Measurements from ENCODE around the gene SELENBP1.

Gene SELENBP1

DNA sequence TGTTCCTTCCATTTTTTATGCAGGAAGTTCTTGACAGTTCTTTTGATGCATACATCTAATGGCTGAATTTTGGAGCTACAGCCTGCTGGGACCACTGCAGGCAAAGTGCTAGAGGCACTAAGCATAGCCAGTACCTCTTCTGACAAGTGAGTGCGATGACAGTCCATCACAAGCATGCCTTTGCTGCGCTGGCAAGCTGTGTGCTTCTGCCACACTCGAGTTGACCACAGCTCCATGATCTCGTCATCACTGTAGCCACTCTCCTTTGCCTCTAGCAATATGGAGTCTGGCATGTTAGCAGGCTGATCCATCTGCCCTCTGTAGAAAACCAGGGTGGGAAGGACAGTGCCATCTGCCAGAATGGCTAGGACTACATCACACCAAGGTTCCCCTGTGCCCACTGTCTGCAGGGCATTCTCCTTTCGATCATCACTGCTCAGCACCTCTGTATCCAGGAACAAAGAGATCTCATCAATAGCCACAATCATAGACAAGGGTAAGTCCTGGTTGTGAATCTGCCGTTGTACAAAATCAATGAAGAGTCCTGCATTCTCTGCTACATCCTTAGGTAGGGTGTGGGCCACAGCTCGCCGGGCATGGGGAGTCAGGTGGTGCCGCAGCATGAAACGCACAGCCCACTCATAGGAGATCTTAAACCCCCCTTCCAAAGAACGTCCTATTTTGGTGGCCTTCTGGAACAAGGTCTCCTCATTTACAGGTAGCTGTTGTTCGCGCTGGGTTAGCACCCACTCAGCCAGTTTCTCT, 32.9 kb upstream of the SELENBP1 start:
- Histone ChIP-seq H3K4me2 (ENCODE audit: insufficient read depth, low read length, poor library complexity, severe bottlenecking) (no peak overlapping the region), H3K36me3 (replicated peaks in 1 of 2; ENCODE audit: control insufficient read depth in 2 of 2, insufficient read depth in 2 of 2, low read length in 2 of 2) (peaks cover 59 to 100% of the 10 kb centered on the region in 2 donors), H2BK12ac (ENCODE audit: low read length) (no peak overlapping the region), H4K91ac (ENCODE audit: low read depth, low read length, poor library complexity) (no peak overlapping the region), H2AFZ (ENCODE audit: low read length) (no peak overlapping the region), H3K23ac (ENCODE audit: low read depth, low read length, poor library complexity) (no peak overlapping the region), H3K4me3 (ENCODE audit: low read length in 2 of 2) (no peak overlapping the region), H2AK5ac (ENCODE audit: low read depth, low read length) (no peak overlapping the region), H3K4me1 (ENCODE audit: control insufficient read depth in 2 of 2, insufficient read depth in 1 of 2, low read depth in 1 of 2, low read length in 2 of 2) (peaks cover 2% of the 10 kb centered on the region in 2 donors), H3K4ac (ENCODE audit: low read length) (no peak overlapping the region), H3K79me1 (ENCODE audit: low read depth, low read length) (peaks cover under 1% of the 10 kb centered on the region), H2BK120ac (ENCODE audit: low read depth, low read length) (no peak overlapping the region), H3K9ac (ENCODE audit: low read depth, low read length, poor library complexity) (no peak overlapping the region), H2BK5ac (ENCODE audit: low read length) (no peak overlapping the region), H2BK15ac (ENCODE audit: low read length) (no peak overlapping the region), H3K27me3 (ENCODE audit: control insufficient read depth in 3 of 3, insufficient read depth in 3 of 3, low read depth in 1 of 3, low read length in 3 of 3) (no peaks in the 10 kb centered on the region), H4K8ac (ENCODE audit: low read depth, low read length) (no peak overlapping the region), H3K9me3 (replicated peaks in 1 of 2; ENCODE audit: control insufficient read depth in 2 of 2, insufficient read depth in 1 of 2, low read depth in 1 of 2, low read length in 2 of 2) (no peaks in the 10 kb centered on the region), H3K14ac (ENCODE audit: low read length) (no peak overlapping the region), H3K18ac (ENCODE audit: low read length) (no peak overlapping the region), H3K27ac (replicated peaks; ENCODE audit: low read length) (no peak overlapping the region)
- DNase-seq (ENCODE audit: low spot score) = no peak
- WGBS, 2 donors (ENCODE audit: extremely low coverage in 2 of 2, insufficient read length in 2 of 2, insufficient replicate concordance in 1 of 2) = no CpG with 5 or more reads among the region's 13 CpGs

DNA sequence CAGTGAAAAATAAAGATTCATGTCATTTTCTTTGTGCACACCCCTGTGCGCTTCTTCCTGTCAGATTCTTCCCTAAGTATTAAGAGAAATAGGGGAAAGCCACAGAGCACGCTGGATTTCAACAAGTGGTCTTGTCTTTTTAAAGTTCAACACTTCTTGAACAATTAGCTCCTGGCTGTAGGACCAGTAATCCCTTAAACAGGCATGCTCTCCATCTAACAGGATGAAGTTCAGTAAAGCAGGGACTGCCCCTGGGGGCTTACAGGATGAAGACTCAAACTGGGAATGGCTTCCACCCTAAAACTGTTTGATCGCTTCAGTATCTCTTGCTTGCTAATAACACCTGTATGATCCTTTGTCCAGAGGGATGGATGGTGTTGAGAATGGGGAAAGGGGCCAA, 31.1 kb upstream of the SELENBP1 start:
- WGBS, 2 donors (ENCODE audit: extremely low coverage in 2 of 2, insufficient read length in 2 of 2, insufficient replicate concordance in 1 of 2) = no CpG with 5 or more reads among the region's 3 CpGs
- Histone ChIP-seq H3K36me3 (replicated peaks in 1 of 2; ENCODE audit: control insufficient read depth in 2 of 2, insufficient read depth in 2 of 2, low read length in 2 of 2) (peaks cover 49 to 87% of the 10 kb centered on the region in 2 donors), H3K4ac (ENCODE audit: low read length) (no peak overlapping the region)

DNA sequence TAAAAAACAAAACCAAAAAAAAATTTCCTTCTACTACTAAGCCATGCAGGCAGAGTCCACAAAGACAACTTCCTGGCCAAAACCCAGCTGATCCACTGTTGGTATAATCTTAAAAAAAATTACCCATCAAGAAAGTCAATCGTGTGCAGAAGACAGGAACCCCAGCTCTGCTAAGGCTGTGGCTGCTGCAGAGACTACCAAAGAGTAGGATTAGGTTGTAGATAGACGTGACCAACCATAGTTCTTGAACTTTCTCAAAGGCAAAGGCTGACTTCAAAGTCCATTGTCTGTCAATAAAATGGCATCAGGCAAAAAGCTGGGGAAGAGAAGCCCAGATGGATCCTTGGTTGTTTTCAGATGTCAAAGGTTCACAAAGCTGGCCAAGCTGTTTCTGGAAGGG, 30.3 kb upstream of the SELENBP1 start:
- Histone ChIP-seq H3K79me1 (ENCODE audit: low read depth, low read length) (peaks cover 6% of the 10 kb centered on the region), H3K18ac (ENCODE audit: low read length) (no peak overlapping the region), H3K14ac (ENCODE audit: low read length) (no peak overlapping the region), H4K91ac (ENCODE audit: low read depth, low read length, poor library complexity) (no peak overlapping the region), H3K36me3 (replicated peaks in 1 of 2; ENCODE audit: control insufficient read depth in 2 of 2, insufficient read depth in 2 of 2, low read length in 2 of 2) (peaks cover 42 to 78% of the 10 kb centered on the region in 2 donors), H3K27ac (replicated peaks; ENCODE audit: low read length) (no peak overlapping the region), H3K27me3 (ENCODE audit: control insufficient read depth in 3 of 3, insufficient read depth in 3 of 3, low read depth in 1 of 3, low read length in 3 of 3) (no peaks in the 10 kb centered on the region), H4K8ac (ENCODE audit: low read depth, low read length) (no peak overlapping the region), H3K4ac (ENCODE audit: low read length) (no peak overlapping the region), H3K9me3 (replicated peaks in 1 of 2; ENCODE audit: control insufficient read depth in 2 of 2, insufficient read depth in 1 of 2, low read depth in 1 of 2, low read length in 2 of 2) (no peaks in the 10 kb centered on the region), H2AFZ (ENCODE audit: low read length) (no peak overlapping the region), H2BK5ac (ENCODE audit: low read length) (no peak overlapping the region), H3K4me2 (ENCODE audit: insufficient read depth, low read length, poor library complexity, severe bottlenecking) (no peak overlapping the region), H3K23ac (ENCODE audit: low read depth, low read length, poor library complexity) (no peak overlapping the region), H2BK120ac (ENCODE audit: low read depth, low read length) (no peak overlapping the region), H3K9ac (ENCODE audit: low read depth, low read length, poor library complexity) (no peak overlapping the region), H3K4me3 (ENCODE audit: low read length in 2 of 2) (no peak overlapping the region), H2AK5ac (ENCODE audit: low read depth, low read length) (no peak overlapping the region), H3K4me1 (ENCODE audit: control insufficient read depth in 2 of 2, insufficient read depth in 1 of 2, low read depth in 1 of 2, low read length in 2 of 2) (peaks cover 2 to 4% of the 10 kb centered on the region in 2 donors), H2BK15ac (ENCODE audit: low read length) (no peak overlapping the region), H2BK12ac (ENCODE audit: low read length) (no peak overlapping the region)
- WGBS, 2 donors (ENCODE audit: extremely low coverage in 2 of 2, insufficient read length in 2 of 2, insufficient replicate concordance in 1 of 2) = no CpG with 5 or more reads among the region's 2 CpGs
- DNase-seq (ENCODE audit: low spot score) = no peak

More for the DNA sequence above, 31.1 kb upstream of the SELENBP1 start:
- Histone ChIP-seq H4K8ac (ENCODE audit: low read depth, low read length) (no peak overlapping the region), H3K23ac (ENCODE audit: low read depth, low read length, poor library complexity) (no peak overlapping the region), H3K4me3 (ENCODE audit: low read length in 2 of 2) (no peak overlapping the region), H2BK120ac (ENCODE audit: low read depth, low read length) (no peak overlapping the region), H4K91ac (ENCODE audit: low read depth, low read length, poor library complexity) (no peak overlapping the region), H3K4me2 (ENCODE audit: insufficient read depth, low read length, poor library complexity, severe bottlenecking) (no peak overlapping the region), H2BK12ac (ENCODE audit: low read length) (no peak overlapping the region), H3K18ac (ENCODE audit: low read length) (no peak overlapping the region), H2AK5ac (ENCODE audit: low read depth, low read length) (no peak overlapping the region), H3K14ac (ENCODE audit: low read length) (no peak overlapping the region), H2BK5ac (ENCODE audit: low read length) (no peak overlapping the region), H2AFZ (ENCODE audit: low read length) (no peak overlapping the region), H3K9me3 (replicated peaks in 1 of 2; ENCODE audit: control insufficient read depth in 2 of 2, insufficient read depth in 1 of 2, low read depth in 1 of 2, low read length in 2 of 2) (no peaks in the 10 kb centered on the region), H3K4me1 (ENCODE audit: control insufficient read depth in 2 of 2, insufficient read depth in 1 of 2, low read depth in 1 of 2, low read length in 2 of 2) (peaks cover 2 to 4% of the 10 kb centered on the region in 2 donors), H3K9ac (ENCODE audit: low read depth, low read length, poor library complexity) (no peak overlapping the region), H3K27me3 (ENCODE audit: control insufficient read depth in 3 of 3, insufficient read depth in 3 of 3, low read depth in 1 of 3, low read length in 3 of 3) (no peaks in the 10 kb centered on the region), H3K27ac (replicated peaks; ENCODE audit: low read length) (no peak overlapping the region), H3K79me1 (ENCODE audit: low read depth, low read length) (peaks cover 6% of the 10 kb centered on the region), H2BK15ac (ENCODE audit: low read length) (no peak overlapping the region)
- no peak for DNase-seq (ENCODE audit: low spot score)

DNA sequence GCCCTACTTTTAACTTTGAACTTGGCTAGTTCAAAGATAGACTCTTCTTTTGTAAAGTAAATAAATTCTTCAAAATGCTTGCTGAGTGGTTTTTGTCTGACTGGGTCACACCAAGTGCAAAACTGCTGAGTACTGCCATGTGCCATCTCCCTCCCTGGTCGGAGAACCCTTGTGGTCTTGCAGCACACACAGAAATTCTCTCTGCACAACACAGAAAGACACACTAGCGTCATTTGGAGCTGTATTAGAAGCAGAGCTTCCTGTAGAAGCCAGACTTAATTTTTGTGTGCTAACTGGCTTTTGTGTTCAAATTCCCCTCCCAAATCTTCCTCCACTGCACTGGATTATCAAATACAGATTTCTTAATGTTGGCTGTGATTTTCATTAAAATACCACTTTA, 29.4 kb upstream of the SELENBP1 start:
- no peak overlapping the region for H2BK12ac ChIP-seq (ENCODE audit: low read length)
- H3K4me1 ChIP-seq (ENCODE audit: control insufficient read depth in 2 of 2, insufficient read depth in 1 of 2, low read depth in 1 of 2, low read length in 2 of 2) = peaks cover 2 to 4% of the 10 kb centered on the region in 2 donors
- no peak overlapping the region for H2BK5ac ChIP-seq (ENCODE audit: low read length)
- no CpG with 5 or more reads among the region's 2 CpGs for WGBS, 2 donors (ENCODE audit: extremely low coverage in 2 of 2, insufficient read length in 2 of 2, insufficient replicate concordance in 1 of 2)
- no peak for DNase-seq (ENCODE audit: low spot score)
- no peak overlapping the region for H2AK5ac ChIP-seq (ENCODE audit: low read depth, low read length)
- H3K14ac ChIP-seq (ENCODE audit: low read length) = no peak overlapping the region
- H3K4ac ChIP-seq (ENCODE audit: low read length) = no peak overlapping the region
- no peak overlapping the region for H4K91ac ChIP-seq (ENCODE audit: low read depth, low read length, poor library complexity)
- no peak overlapping the region for H3K4me2 ChIP-seq (ENCODE audit: insufficient read depth, low read length, poor library complexity, severe bottlenecking)
- no peaks in the 10 kb centered on the region for H3K9me3 ChIP-seq (replicated peaks in 1 of 2; ENCODE audit: control insufficient read depth in 2 of 2, insufficient read depth in 1 of 2, low read depth in 1 of 2, low read length in 2 of 2)
- H4K8ac ChIP-seq (ENCODE audit: low read depth, low read length) = no peak overlapping the region
- no peak overlapping the region for H3K23ac ChIP-seq (ENCODE audit: low read depth, low read length, poor library complexity)
- no peak overlapping the region for H2BK15ac ChIP-seq (ENCODE audit: low read length)
- H3K9ac ChIP-seq (ENCODE audit: low read depth, low read length, poor library complexity) = no peak overlapping the region
- H2BK120ac ChIP-seq (ENCODE audit: low read depth, low read length) = no peak overlapping the region
- no peak overlapping the region for H3K18ac ChIP-seq (ENCODE audit: low read length)
- H3K79me1 ChIP-seq (ENCODE audit: low read depth, low read length) = peaks cover 6% of the 10 kb centered on the region
- no peak overlapping the region for H2AFZ ChIP-seq (ENCODE audit: low read length)
- H3K27ac ChIP-seq (replicated peaks; ENCODE audit: low read length) = no peak overlapping the region
- peaks cover 38 to 69% of the 10 kb centered on the region in 2 donors for H3K36me3 ChIP-seq (replicated peaks in 1 of 2; ENCODE audit: control insufficient read depth in 2 of 2, insufficient read depth in 2 of 2, low read length in 2 of 2)
- no peak overlapping the region for H3K4me3 ChIP-seq (ENCODE audit: low read length in 2 of 2)
- H3K27me3 ChIP-seq (ENCODE audit: control insufficient read depth in 3 of 3, insufficient read depth in 3 of 3, low read depth in 1 of 3, low read length in 3 of 3) = no peaks in the 10 kb centered on the region
